Measurements from ENCODE around the gene TXNL4A. TPM values are rescaled to one million over a fixed set of nuclear protein-coding genes. Genes with fewer than 3 reads are reported as not detected.

The TXNL4A gene
- total RNA-seq, 4 donors from 2014 or later, result 20.8 to 43.2 (median 32.5) TPM

GRCh38 chr18:79942786-79943607, 45.4 kb downstream of the TXNL4A start:
- Histone ChIP-seq H3K4me1 (peaks cover 17 to 100% (median 40%) of the 10 kb centered on the region in 3 donors), H3K4me3 (no peak overlapping the region), H3K27ac (peak overlapping the region in 2 of 4 donors; percentile 17 to 38), H3K27me3 (no peaks in the 10 kb centered on the region), H3K36me3 (peaks cover 0 to 67% (median 5%) of the 10 kb centered on the region in 3 donors), H3K9me3 (no peaks in the 10 kb centered on the region)
- WGBS, 2 donors, result 49 to 73% methylated on average over 12 of the region's 31 CpGs
- intact Hi-C loops (cut with DNase I), result loop anchor here (10.0 kb wide), 1 partner anchor 258 kb away; no protein-coding TSS in a partner anchor
- DNase-seq, result no peak
- TF ChIP-seq CTCF (IDR thresholded peaks at IDR 0.05) (no peak), POLR2A (IDR thresholded peaks at IDR 0.05) (no peak)

GRCh38 chr18:79942211-79942610, 46.2 kb downstream of the TXNL4A start:
- 72 to 79% methylated on average over 7 of the region's 7 CpGs for WGBS, 2 donors
- no peak for DNase-seq
- Histone ChIP-seq H3K4me3 (no peak overlapping the region), H3K36me3 (peaks cover 0 to 70% (median 5%) of the 10 kb centered on the region in 3 donors), H3K27ac (peak overlapping the region in 2 of 4 donors; percentile 17 to 38), H3K9me3 (no peaks in the 10 kb centered on the region), H3K27me3 (no peaks in the 10 kb centered on the region), H3K4me1 (peaks cover 17 to 94% (median 33%) of the 10 kb centered on the region in 3 donors)
- TF ChIP-seq CTCF (IDR thresholded peaks at IDR 0.05) (no peak), POLR2A (IDR thresholded peaks at IDR 0.05) (no peak)
- intact Hi-C loops (cut with DNase I), result loop anchor here (10.0 kb wide), 1 partner anchor 257 kb away; no protein-coding TSS in a partner anchor

- Histone ChIP-seq H3K27ac (peak overlapping the region in 2 of 4 donors; percentile 3 to 55), H3K9me3 (no peaks in the 10 kb centered on the region), H3K4me1 (peaks cover 17 to 88% (median 27%) of the 10 kb centered on the region in 3 donors), H3K36me3 (peaks cover 0 to 74% (median 5%) of the 10 kb centered on the region in 3 donors), H3K4me3 (no peak overlapping the region), H3K27me3 (no peaks in the 10 kb centered on the region)
- no peak for TF ChIP-seq CTCF (IDR thresholded peaks at IDR 0.05)
- no peak for TF ChIP-seq POLR2A (IDR thresholded peaks at IDR 0.05)
- intact Hi-C loops (cut with DNase I), result loop anchor here (10.0 kb wide), 1 partner anchor 257 kb away; no protein-coding TSS in a partner anchor
- 81 to 100% methylated on average over 4 to 15 of the region's 16 CpGs for WGBS, 2 donors
- no peak for DNase-seq
Measured at GRCh38 chr18:79941473-79942119, 46.8 kb downstream of the TXNL4A start.

- WGBS, 2 donors, result 73 to 95% methylated on average over 4 to 6 of the region's 17 CpGs
- Histone ChIP-seq H3K36me3 (peaks cover 0 to 74% (median 5%) of the 10 kb centered on the region in 3 donors), H3K27ac (peak overlapping the region in 2 of 4 donors; percentile 27 to 55), H3K4me1 (peaks cover 17 to 81% (median 26%) of the 10 kb centered on the region in 3 donors), H3K27me3 (no peaks in the 10 kb centered on the region), H3K4me3 (no peak overlapping the region), H3K9me3 (no peaks in the 10 kb centered on the region)
- TF ChIP-seq POLR2A (IDR thresholded peaks at IDR 0.05) (no peak), CTCF (IDR thresholded peaks at IDR 0.05) (no peak)
- DNase-seq, result no peak
- intact Hi-C loops (cut with DNase I), result loop anchor here (10.0 kb wide), 1 partner anchor 256 kb away; no protein-coding TSS in a partner anchor
Measured at GRCh38 chr18:79940814-79941472, 47.4 kb downstream of the TXNL4A start.

Measured in esophagus squamous epithelium (tissue), 5 donors.